Non-pigmented ciliary epithelial cell (primary cell): Measurements from ENCODE around the gene TRIM17.

Source experiments
- DNase-seq: peaks from one replicate; pipeline ENCODE4 v3.0.0-alpha.2; 2010; ENCODE audit warnings: low read depth

The TRIM17 gene

GRCh38 chr1:228400692-228401454, 15.8 kb downstream of the TRIM17 start:
- no peak for DNase-seq

DNA sequence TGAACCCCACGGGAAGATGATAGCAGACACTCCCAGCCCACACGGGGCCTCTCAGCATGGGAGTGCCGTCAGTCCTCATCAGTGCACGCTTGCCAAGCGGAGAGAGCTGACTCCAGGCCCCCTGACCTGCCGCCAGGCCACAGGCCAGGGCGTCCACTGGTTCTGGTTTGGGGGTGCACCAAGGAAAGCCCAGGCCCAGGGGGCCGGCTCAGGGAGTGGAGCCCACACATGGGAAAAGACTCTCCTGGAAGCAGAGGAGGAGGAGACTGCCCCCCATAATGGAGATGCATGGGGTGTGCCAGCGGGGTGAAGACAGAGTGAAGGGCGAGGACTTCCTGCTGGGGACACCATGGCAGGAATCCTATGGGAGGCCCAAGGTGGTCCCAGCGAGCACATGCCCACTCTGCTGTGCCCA, 16.4 kb downstream of the TRIM17 start:
- DNase-seq: no peak

DNA sequence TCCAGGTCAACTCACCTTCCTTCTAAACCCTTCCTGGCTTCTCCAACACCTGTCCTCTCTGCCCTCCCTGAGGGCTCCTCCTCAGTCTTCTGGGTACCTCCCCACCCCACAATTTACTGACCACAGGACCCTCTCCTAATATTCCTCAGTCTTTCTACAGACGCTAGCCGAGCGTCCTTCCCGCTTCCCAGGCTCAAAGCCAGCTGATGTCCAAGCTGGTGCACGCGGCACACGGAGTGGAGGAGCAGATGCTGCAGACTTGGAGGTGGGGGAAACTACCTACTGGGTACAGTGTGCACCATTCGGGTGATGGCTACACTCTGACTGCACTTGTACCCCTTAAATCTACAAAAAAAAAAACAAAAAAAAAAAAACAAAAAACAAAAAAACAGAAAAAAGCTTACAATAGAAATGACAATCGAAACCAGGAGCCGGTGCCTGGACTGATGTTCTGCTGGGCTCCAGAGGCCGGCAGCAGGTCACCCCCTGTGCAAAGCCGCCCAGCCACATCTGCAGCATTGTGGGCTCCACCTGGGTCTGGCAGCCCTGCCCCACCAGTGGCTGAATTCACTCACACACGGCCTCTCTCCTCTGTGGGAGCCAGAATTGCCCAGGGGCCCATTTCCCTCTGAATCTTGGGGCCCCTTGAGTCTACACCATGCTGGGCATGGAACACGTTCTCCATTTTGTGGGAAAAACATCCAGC, 17.0 kb downstream of the TRIM17 start:
- no peak for DNase-seq

- DNase-seq: no peak
These were observed 17.8 kb downstream of the TRIM17 start for GRCh38 chr1:228398741-228399461.

DNA sequence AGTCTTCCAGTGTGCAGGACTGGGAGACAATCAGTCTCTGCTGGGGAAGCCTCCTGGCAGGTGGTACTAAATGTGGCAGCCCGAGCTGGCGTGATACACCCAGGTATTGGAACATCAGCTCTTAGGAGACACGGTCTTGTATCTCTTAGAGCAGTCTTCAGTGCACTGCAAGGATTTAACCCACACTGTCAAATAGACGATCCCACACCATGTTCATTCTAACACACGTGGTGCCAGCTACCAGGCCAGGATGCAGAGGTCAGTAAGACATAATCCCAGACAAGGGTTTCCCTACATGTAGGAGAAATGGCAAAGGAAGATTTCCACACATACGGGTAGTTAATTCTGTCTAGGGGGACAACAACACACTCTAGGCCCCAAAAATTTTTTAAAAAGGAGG, 18.7 kb downstream of the TRIM17 start:
- DNase-seq: no peak

GRCh38 chr1:228396770-228397662, 19.6 kb downstream of the TRIM17 start:
- no peak for DNase-seq

DNA sequence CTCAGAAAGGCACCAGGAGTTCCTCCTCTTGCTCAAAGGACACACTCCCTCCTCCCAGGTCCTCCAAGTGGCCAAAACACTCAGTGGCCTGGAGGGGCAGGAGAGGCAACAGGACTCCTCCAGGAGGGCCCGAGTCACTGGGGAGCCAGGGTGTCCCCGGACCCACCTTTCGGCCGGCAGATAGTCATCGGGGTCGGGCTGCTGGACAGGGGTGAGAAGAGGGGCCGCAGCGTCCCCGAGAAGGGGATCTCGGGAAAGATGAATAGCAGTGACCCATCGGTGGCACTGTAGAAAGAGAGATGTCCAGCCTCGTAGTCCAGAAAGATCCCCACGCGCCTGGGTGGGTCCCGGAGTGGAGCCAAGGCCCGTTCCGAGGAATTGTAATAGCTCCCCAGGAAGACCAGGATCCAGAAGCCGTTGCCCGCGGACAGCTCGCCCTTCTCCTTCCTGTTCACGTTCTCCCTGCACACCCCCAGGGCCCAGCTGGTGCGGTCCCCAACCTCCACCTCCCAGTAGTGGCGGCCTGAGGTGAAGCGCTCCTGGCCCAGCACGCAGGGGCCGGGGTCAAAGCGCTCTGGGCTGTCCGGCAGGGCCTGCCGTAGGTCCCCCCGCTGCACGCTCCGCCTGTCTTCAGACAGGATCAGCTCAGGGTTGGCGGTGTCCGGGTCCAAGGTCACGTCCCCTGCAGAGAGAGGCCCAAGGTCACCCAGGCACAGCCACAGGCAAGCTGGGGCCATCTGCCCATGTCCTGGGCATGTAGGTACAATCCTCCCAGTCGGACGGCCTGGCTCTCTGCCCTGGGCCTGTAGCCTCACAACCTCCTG, 21.9 kb downstream of the TRIM17 start:
- DNase-seq: no peak

- no peak for DNase-seq
These were observed 22.7 kb downstream of the TRIM17 start for GRCh38 chr1:228393811-228394570.

GRCh38 chr1:228393268-228393701, 23.4 kb downstream of the TRIM17 start:
- DNase-seq: no peak

DNA sequence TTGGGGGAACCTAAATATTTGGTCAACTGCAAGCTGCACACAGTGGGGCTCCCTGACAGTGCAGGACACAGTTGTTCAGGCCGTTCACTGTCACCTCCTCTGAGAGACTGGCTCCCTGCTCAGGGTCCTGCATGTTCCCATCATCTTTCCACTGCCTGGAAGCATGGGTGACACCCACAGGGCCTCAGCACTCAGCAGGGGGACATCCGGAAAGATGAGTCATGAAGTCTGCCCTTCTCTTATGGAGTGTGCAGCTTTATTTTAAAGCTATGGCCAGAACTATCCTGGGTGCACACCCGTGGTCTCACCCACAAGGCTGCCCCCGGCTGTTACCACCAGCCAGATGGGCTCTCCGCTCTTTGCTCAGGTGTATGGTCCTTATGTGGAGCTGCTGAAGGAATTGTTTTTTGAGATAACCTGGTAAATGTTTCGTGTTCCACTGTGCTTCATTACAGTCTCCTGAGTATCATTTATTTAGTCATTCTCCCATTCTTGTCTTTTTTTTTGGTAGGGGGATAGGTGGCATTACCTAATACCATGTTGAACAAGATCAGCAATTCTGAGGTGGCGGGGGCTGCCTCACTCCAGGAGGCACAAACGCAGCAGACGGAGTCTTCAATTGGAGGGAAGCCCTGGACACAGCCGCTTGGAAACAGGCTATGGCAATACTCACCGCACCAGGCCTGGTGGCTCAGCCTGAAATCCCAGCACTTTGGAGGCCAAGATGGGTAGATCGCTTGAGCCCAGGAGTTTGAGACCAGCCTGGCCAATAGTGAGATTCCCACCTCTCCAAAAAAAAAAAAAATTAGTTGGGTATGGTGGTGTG, 24.3 kb downstream of the TRIM17 start:
- no peak for DNase-seq

DNA sequence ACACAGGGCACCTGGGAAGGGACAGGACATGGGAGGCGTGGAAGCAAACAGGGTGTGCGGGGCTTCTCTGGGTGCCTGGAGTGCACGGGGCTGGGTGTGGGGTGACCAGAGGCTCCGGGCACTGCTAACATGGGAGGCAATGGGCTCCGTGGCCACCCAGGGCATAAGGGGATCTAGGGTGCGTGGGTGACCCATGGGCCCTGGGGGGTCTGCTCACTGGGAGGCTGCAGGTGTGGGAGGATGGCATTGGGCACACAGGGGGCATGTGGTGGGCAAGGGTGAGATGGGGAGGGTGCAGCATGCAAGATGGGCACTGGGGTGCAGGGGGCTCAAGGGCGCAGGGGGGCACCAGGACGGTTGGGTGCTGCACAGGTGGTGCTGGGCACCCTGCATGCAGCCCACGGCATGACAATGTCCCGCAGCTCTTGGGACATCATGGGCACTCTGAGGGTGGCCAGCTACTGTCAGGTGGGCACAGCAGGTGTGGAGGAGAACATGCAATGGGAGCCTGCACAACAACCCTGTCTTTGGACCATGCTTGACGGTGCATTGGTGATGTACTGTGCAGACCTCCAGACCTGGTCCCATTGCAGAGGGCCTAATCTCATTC, 25.1 kb downstream of the TRIM17 start:
- no peak for DNase-seq

- DNase-seq: no peak
These were observed 26.0 kb downstream of the TRIM17 start for GRCh38 chr1:228390649-228391048.

DNA sequence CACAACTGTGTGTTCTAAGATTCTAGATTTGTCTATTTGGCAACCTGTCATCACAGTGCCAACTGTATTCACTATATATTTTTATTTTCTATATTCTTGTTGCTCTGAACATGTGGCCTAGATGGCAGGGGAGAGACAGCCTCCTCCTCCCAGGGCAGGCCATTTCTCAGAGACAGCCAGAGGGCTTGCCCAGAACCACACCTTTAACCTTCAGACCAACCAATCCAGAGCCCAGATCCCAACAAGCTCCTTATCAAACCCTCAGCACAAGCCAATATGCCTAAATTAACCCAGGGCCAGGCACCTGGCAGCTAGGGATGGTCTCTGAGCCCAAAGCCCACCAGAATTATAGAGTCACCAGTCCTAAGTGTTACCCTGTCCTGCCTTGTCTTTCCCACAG, 29.3 kb downstream of the TRIM17 start:
- DNase-seq: no peak

GRCh38 chr1:228385232-228385631, 31.4 kb downstream of the TRIM17 start:
- no peak for DNase-seq

DNA sequence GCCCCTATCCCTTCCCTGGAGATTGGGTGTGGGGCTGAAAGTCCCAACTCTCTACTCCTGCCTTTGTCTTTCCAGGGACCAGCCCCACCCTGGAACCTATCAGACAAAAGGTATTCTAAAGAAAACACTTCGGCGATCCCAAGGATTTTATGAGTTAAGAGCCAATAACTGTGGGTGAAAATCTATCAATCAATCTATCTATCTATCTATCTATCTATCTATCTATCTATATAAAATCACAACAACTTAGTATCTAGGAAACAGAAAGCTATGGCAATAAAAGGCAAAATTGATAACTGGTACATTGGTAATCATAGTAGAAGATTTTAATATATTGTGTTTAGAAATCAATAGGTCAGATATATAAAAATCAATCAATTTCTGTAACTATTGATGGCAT, 32.9 kb downstream of the TRIM17 start:
- DNase-seq: no peak

- DNase-seq: no peak
These were observed 35.3 kb downstream of the TRIM17 start for GRCh38 chr1:228381356-228381755.

- DNase-seq: no peak
These were observed 37.0 kb downstream of the TRIM17 start for GRCh38 chr1:228379666-228380065.

- no peak for DNase-seq
These were observed 37.7 kb downstream of the TRIM17 start for GRCh38 chr1:228378873-228379460.
